ENCODE data around the gene EXT2.

DNA sequence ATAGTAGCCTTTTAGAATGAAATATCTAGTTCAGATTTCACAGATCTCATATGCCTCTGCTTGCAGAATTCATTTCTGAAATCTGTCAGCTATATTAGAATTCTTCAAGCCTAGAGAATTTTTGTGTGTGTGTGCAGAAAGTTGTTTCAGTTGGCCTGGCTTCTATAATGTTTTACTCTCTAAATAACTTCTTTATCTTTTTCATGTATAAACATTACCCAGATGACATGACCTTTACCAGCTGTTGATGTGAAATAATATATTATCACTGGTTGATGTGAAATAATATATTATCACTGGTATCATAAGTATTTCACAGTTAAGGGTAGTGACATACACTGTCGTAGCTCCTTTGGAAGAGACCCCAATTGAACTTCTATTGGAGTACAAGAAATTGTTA lies 141.7 kb downstream of the EXT2 start:
- TF ChIP-seq CTCF (IDR thresholded peaks at IDR 0.05) (no peak), POLR2A (IDR thresholded peaks at IDR 0.05) (no peak)
